GM19023 (cell line): ENCODE results near the gene UBC.
"Not testable (repeated sequence)": the region's sequence is repeated elsewhere in the genome, so short reads cannot be mapped to it uniquely, and the experiment has no call there.

Source experiments
- ATAC-seq: cut with Tn5 transposase; IDR thresholded peaks from one replicate; pipeline ENCODE4 v1.9.1; 2021; ENCODE audit warnings: mild to moderate bottlenecking, moderate library complexity; ENCODE audit not compliant: unreplicated experiment

The UBC gene

DNA sequence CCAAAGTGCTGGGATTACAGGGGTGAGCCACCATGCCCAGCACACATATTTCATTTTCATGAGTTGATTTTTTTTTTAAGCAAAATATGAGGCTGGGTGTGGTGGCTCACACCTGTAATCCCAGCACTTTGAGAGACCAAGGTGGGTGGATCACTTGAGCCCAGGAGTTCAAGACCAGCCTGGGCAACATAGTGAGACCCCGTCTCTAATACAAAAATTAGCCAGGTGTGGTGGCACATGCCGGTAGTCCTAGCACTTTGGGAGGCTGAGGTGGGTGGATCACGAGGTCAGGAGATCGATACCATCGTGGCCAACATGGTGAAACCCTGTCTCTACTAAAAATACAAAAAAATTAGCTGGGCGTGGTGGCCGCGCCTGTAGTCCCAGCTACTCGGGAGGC is 17.1 kb upstream of the UBC start:
- ATAC-seq, result not testable (repeated sequence)

- ATAC-seq, result no peak
These were observed 16.1 kb upstream of the UBC start for GRCh38 chr12:124930586-124930985.

DNA sequence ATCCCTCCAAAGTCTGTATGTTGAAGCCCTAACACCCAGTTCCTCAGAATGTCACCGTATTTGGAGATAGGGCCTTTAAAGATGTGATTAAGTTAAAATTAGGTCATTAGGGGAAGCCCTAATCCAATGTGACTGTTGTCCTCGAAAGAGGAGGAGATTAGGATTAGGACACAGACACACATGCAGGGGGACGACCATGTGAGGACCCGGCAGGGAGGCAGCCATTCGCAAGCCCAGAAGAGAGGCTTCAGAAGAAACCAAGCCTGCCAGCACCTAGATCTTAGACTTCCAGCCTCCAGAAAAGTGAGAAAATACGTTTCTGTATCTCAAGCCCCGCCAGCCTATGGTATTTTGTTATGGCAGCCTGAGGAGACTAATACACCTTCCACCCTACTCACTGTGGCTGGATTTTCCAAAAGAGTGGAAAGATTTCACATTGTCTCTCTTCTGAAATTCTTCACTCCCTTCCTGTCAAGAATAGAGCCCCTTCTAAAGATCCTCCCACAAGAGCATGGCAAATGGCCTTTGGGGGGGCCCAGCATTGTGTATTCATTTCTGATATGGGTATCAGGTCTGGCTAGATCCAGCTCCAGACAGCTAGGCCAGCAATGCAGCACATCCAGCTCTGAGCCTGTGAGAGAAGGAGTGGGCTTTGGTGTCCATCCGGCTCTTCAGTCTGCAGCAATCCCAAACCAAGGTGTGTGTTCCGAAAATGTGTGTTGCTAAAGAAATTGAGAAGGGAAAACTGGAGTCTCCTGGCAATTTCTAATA is 15.4 kb upstream of the UBC start:
- ATAC-seq, result no peak

GRCh38 chr12:124928912-124929530 is 14.6 kb upstream of the UBC start:
- ATAC-seq, result no peak

- ATAC-seq, result peak; percentile 43
These were observed 13.9 kb upstream of the UBC start for GRCh38 chr12:124928095-124928911.

GRCh38 chr12:124927201-124928094 is 13.0 kb upstream of the UBC start:
- ATAC-seq, result peak; percentile 71

- not testable (repeated sequence) for ATAC-seq
These were observed 11.3 kb upstream of the UBC start for GRCh38 chr12:124925782-124926181.

DNA sequence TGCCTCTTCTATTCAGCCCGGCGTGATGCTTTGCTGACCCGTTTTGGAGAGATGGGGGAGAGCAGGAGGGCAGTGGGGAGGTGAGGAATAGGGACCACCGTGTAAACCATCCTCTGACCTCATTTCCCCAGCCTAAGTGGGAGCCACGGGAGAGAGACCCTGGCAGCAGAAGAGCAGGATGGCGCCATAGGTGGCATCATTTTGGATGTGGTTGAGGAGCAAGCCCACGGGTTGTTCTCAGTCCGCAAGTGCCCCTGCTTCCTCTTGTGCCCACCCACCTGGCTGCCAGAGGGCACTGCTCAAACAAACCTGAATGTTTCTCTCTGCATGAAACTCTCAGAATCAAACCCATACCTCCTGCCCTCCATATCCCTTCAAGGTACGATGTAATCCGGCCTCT is 10.7 kb upstream of the UBC start:
- ATAC-seq, result no peak

DNA sequence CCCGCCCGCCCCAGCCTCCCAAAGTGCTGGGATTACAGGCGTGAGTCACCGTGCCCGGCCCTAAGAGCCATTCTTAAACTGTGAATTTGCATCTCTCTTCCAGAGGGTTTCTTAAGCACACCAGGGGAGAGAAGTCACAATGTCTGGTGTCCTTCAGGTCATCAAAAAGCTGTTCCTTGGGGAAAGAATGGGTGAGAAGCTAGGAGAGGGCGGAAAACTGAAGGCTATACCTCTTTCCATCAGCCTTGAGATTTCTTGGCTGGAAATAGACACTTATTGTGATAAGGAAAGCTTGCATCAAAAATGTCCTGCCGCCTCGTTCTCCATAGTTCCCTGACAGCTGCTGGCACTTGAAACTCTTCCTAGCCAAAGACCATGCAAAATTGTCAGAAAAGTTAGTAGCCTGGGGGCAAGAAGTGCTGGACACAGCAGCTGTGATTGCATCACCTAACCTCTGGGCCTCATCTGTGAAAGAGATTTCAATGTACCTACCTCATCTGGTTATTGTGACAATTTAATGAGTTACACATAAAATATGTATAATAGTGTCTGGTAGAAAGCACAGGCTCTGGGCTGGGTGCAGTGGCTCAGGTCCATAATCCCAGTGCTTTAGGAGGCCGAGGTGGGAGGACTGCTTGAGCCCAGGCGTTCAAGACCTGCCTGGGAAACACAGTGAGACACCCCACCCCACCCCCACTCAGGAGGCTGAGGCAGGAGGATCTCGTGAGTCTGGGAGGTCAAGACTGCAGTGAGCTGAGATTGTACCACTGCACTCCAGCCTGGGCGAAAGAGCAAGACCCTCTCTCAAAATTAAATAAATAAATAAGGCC is 9.7 kb upstream of the UBC start:
- no peak for ATAC-seq

- ATAC-seq, result peak; percentile 52
These were observed 7.0 kb upstream of the UBC start for GRCh38 chr12:124921200-124922031.

DNA sequence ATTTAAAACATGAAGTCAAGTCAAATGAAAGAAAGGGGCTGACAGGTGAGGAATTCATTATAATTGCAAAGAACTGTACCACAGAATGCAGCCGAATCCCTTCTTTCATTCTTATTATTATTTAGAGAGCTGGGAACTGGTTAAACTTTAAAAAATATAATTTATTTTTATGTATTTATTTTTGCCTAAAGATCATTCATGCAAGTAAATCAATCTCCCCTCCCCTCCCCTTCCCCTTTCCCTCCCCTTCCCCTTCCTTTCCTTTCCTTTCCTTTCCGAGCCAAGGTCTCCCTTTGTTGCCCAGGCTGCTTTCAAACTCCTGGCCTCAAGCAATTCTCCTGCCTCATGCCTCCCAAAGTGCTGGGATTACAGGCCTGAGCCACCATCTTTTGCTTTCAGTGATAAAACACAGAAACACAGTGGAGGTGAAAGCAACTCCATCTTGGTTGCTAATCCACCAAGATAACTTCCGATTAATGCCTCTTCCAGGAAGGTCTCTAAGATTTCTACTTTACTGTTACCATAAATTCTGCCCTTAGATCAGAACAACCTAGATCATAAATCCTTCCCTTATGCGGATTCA is 6.0 kb upstream of the UBC start:
- no peak for ATAC-seq

DNA sequence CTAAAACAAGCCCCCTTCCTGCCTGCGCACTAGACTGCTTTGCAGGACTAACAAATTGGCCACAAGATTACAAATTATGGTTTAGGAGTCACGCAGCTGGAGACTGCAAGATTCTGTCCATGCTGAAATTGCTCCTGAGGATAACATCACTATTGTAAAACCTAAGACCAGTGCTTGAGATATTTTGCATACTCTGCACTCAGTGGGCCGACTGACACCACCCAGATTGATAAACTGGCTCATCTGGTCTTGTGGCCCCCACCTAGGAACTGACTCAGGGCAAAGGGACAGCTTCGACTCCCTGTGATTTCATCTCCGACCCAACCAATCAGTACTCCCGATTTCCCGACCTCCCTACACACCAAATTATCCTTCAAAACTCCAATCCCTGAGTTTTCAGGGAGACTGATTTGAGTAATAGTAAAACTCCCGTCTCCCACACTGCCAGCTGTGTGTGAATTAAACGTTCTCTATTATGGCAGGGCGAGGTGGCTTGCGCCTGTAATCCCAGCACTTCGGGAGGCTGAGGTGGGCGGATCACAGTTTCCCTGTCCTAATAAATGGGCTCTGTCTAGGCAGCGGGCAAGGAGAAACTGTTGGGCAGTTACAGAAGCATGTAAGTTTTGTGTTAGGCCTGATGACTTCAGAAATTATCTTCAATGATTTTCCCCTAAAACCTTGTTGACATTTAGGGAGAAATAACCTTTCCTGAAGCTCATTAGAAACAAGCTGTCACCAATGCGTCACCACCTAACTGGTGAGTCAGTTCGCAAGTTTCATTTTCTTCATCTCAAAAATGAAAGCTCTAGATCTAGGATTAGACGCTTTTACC is 5.3 kb upstream of the UBC start:
- ATAC-seq, result no peak

DNA sequence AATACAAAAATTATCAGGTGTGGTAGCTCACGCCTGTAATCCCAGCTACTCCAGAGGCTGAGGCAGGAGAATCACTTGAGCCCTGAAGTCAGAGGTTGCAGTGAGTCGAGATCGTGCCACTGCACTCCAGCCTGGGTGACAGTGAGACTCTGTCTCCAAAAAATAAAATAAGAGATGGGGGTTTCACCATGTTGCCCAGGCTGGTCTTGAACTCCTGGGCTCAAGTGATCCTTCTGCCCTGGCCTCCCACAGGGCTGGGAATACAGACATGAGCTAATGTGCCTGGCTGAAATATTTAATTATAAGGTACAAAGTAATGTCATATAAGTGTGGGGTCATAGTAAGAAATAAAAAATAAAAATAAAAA is 4.2 kb upstream of the UBC start:
- ATAC-seq, result not testable (repeated sequence)

GRCh38 chr12:124917841-124918621 is 3.6 kb upstream of the UBC start:
- ATAC-seq, result no peak

DNA sequence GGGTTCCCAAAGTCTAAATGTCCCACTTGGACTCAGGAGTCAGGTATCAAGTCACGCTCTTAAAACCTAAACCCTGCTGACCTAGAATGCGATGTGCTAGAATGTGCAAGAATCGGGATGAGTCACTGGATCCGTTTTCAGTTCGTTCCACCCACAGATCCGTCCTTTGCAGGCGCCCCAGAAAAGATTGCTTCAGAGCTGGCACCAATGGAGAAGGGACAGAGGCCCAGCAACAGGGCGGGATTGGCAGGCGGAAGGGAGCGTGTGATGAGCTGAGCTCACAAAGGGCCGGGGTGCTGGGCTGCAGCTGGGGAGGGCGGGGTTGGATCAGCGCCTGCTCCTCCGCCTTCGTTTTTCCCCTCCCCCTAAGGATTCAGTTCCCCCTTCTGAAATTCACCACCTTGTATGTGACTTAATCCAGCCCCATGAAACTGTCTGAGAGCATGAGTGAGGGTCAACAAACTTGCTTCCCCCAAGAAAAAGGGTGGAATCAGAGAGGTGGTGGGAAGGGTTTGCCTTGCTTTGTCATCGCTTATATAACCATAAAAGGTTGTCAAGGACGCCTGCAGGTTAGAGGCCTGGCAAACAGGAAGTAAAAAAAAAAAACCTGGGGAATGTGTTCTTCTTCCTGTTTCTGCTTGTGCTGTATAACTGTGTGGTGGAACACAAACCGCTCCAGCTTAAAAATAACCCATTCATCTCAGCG is 2.8 kb upstream of the UBC start:
- ATAC-seq, result peak; percentile 46

GRCh38 chr12:124916374-124917134 is 2.1 kb upstream of the UBC start:
- ATAC-seq, result no peak
